Measurements from ENCODE around the gene GFAP. TPM values are rescaled to one million over a fixed set of nuclear protein-coding genes. Genes with fewer than 3 reads are reported as not detected.

GFAP gene
- total RNA-seq, 2 experiments from 2014 or later: not detected

DNA sequence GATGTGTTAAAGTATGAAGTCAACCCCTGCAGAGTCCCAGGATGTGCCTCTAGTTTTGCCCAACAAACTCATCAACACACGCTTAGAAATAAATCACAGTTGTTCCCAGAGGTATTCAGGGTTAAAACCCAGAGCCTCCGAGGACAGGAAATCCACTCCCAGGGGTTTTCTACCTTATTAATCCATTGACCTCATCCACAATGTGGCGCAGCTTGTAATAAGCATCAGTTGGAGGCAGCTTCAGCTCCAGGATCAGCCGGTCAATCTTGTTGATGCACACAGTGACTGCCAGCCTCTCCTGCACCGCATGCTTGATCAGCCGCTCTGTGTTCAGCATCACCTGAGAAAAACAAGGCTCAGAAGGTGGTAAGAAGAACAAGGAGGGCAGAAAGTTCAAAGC, 39.5 kb downstream of the GFAP start:
- H3K4me3 Mint-ChIP-seq: no peak overlapping the region
- DNase-seq: no peak
- TF ChIP-seq, protein P1, sequence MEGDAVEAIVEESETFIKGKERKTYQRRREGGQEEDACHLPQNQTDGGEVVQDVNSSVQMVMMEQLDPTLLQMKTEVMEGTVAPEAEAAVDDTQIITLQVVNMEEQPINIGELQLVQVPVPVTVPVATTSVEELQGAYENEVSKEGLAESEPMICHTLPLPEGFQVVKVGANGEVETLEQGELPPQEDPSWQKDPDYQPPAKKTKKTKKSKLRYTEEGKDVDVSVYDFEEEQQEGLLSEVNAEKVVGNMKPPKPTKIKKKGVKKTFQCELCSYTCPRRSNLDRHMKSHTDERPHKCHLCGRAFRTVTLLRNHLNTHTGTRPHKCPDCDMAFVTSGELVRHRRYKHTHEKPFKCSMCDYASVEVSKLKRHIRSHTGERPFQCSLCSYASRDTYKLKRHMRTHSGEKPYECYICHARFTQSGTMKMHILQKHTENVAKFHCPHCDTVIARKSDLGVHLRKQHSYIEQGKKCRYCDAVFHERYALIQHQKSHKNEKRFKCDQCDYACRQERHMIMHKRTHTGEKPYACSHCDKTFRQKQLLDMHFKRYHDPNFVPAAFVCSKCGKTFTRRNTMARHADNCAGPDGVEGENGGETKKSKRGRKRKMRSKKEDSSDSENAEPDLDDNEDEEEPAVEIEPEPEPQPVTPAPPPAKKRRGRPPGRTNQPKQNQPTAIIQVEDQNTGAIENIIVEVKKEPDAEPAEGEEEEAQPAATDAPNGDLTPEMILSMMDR (IDR thresholded peaks at IDR 0.05): no peak
- H3K36me3 Mint-ChIP-seq (ENCODE audit: low read depth): peaks cover 44% of the 10 kb centered on the region
- H3K9me3 Mint-ChIP-seq: no peaks in the 10 kb centered on the region
- H3K27me3 Mint-ChIP-seq: no peaks in the 10 kb centered on the region
- H3K4me1 Mint-ChIP-seq (ENCODE audit: low read depth): no peaks in the 10 kb centered on the region
- ChIA-PET POLR2A (interaction anchor here (0.9 kb wide), 1 partner anchor 101 kb away, joined by 3 read pairs; no protein-coding TSS in a partner anchor), CTCF (no interaction called here)
- H3K27ac Mint-ChIP-seq: no peak overlapping the region
- intact Hi-C loops (cut with micrococcal nuclease): no loop called here
- no peak for ATAC-seq

DNA sequence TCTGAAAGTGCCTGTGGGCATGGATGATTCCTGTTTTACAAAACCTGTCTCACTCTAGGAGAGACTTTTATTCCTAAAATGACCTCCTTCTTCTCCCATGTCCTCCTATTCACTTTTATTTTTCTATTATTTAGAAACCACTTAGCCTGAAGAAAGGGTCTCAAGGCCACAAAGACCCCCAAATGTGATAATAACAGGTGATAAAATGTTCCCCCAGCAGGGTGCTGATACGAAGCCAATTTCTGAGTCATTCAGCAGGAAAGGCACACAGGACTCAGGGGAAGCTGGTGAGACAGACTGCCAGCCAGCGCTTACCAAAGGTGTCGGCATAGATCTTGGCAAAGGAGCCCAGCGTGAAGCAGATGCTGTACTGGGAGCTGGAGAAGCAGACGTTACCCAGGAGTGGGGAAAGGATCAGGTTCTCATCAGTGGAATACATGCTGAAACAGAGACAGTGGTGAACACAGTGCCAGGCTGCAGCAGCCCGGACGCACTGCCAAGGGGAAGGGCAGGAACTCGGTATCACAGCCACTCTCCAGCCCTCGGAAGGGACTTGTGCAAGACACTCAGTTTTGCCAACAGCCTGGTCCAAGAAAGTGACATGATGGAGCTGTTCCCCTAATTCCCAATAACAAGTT, 43.0 kb downstream of the GFAP start:
- no peaks in the 10 kb centered on the region for H3K9me3 Mint-ChIP-seq
- DNase-seq (no peak), ATAC-seq (no peak)
- no peaks in the 10 kb centered on the region for H3K4me1 Mint-ChIP-seq (ENCODE audit: low read depth)
- TF ChIP-seq, protein P1 (IDR thresholded peaks at IDR 0.05): no peak
- H3K4me3 Mint-ChIP-seq: no peak overlapping the region
- peaks cover 39% of the 10 kb centered on the region for H3K36me3 Mint-ChIP-seq (ENCODE audit: low read depth)
- no peaks in the 10 kb centered on the region for H3K27me3 Mint-ChIP-seq
- H3K27ac Mint-ChIP-seq: no peak overlapping the region
- ChIA-PET CTCF (interaction anchor here (1.5 to 3.0 kb wide), 2 partner anchors 8 to 93 kb away, joined by 3 to 16 read pairs; no protein-coding TSS in a partner anchor), POLR2A (no interaction called here)
- intact Hi-C loops (cut with micrococcal nuclease): no loop called here

DNA sequence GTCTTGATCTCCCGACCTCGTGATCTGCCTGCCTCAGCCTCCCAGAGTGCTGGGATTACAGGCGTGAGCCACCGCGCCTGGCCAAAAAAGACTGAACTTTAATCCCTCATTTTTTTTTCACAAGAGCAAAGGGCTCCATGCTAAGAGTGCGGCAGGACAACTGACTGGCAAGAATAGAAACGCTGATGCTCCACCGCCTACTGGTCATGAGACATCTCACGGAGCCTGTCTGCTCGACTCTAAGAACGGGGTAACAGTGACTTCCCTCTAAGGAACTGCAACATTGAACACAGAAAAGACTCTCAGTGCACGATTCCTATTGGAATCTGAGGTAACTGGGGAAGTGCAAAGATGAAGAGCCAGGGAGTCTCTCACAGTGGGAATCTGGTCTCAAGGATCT, 43.7 kb downstream of the GFAP start:
- Mint-ChIP-seq H3K4me3 (no peak overlapping the region), H3K4me1 (ENCODE audit: low read depth) (no peaks in the 10 kb centered on the region), H3K27ac (no peak overlapping the region), H3K9me3 (no peaks in the 10 kb centered on the region), H3K27me3 (no peaks in the 10 kb centered on the region), H3K36me3 (ENCODE audit: low read depth) (peaks cover 35% of the 10 kb centered on the region)
- no peak for ATAC-seq
- ChIA-PET CTCF (interaction anchor here (10.7 kb wide), 1 partner anchor 95 kb away, joined by 205 read pairs; no protein-coding TSS in a partner anchor), POLR2A (no interaction called here)
- TF ChIP-seq, protein P1 (IDR thresholded peaks at IDR 0.05): no peak
- DNase-seq: no peak
- intact Hi-C loops (cut with micrococcal nuclease): no loop called here

DNA sequence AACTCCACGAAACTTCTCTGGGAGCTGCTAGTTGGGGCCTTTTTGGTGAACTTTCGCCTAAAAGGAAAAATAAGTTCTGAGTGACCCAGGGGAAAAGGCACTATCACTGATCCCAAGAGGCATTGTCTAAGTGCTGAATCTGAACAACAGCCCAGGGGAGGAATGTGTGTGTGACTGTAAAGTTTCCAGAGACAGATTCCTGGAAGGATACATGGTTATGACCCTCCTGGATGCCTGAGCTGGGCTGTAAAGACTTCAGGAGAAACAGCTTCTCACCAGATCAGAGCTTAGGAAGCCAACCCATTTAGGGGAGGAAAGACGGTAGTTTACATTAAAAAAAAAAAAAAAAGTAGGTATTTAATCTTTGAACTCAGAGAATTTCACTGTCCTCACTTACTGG, 47.5 kb downstream of the GFAP start:
- intact Hi-C loops (cut with micrococcal nuclease): loop anchor here (2.0 kb wide), 1 partner anchor 93 kb away; no protein-coding TSS in a partner anchor
- no peaks in the 10 kb centered on the region for H3K4me1 Mint-ChIP-seq (ENCODE audit: low read depth)
- CTCF ChIA-PET: interaction anchor here (0.9 to 10.7 kb wide), 3 partner anchors 10 to 91 kb away, joined by 3 to 205 read pairs (median 10); no protein-coding TSS in a partner anchor
- TF ChIP-seq, protein P1 (IDR thresholded peaks at IDR 0.05): no peak
- H3K27me3 Mint-ChIP-seq: no peaks in the 10 kb centered on the region
- H3K27ac Mint-ChIP-seq: no peak overlapping the region
- no peak for DNase-seq
- no peaks in the 10 kb centered on the region for H3K9me3 Mint-ChIP-seq
- POLR2A ChIA-PET: interaction anchor here (1.0 to 2.3 kb wide), 4 partner anchors 9 to 195 kb away, joined by 3 to 7 read pairs (median 4); no protein-coding TSS in a partner anchor
- no peak for ATAC-seq
- peaks cover 50% of the 10 kb centered on the region for H3K36me3 Mint-ChIP-seq (ENCODE audit: low read depth)
- no peak overlapping the region for H3K4me3 Mint-ChIP-seq

DNA sequence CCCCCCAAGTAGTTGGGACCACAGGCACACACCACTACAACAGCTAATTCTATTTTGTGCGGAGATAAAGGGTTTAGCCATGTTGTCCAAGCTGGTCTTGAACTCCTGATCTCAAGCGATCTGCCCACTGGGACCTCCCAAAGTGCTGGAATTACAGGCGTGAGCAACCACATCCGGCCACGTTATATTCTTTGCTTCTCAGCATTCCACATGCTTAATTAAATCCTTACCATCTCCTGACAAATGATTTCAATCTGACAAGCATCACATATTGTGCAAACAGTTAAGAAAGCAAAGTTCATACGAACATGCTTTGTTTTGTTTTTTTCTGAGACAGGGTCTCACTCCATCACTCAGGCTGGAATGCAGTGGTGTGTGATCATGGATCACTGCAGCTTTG, 49.4 kb downstream of the GFAP start:
- ATAC-seq (no peak), DNase-seq (no peak)
- H3K27me3 Mint-ChIP-seq: no peaks in the 10 kb centered on the region
- intact Hi-C loops (cut with micrococcal nuclease): loop anchor here (2.0 kb wide), 1 partner anchor 91 kb away; no protein-coding TSS in a partner anchor
- H3K4me1 Mint-ChIP-seq (ENCODE audit: low read depth): no peaks in the 10 kb centered on the region
- CTCF ChIA-PET: interaction anchor here (1.1 to 10.7 kb wide), 10 partner anchors 8 to 156 kb away, joined by 3 to 205 read pairs (median 8); no protein-coding TSS in a partner anchor
- peaks cover 42% of the 10 kb centered on the region for H3K36me3 Mint-ChIP-seq (ENCODE audit: low read depth)
- POLR2A ChIA-PET: interaction anchor here (0.5 to 2.6 kb wide), 3 partner anchors 22 to 86 kb away, joined by 3 to 10 read pairs (median 4); partner anchors contain the start of gene EFTUD2
- H3K27ac Mint-ChIP-seq: no peak overlapping the region
- no peak overlapping the region for H3K4me3 Mint-ChIP-seq
- no peaks in the 10 kb centered on the region for H3K9me3 Mint-ChIP-seq
- TF ChIP-seq, protein P1 (IDR thresholded peaks at IDR 0.05): no peak
